ENCODE data around the gene DGKQ.
"Not testable (repeated sequence)": the region's sequence is repeated elsewhere in the genome, so short reads cannot be mapped to it uniquely, and the experiment has no call there.

The DGKQ gene

GRCh38 chr4:946103-946450 lies 27.3 kb downstream of the DGKQ start:
- Histone ChIP-seq H3K4me3 (replicated peaks; ENCODE audit: insufficient read depth, low read length) (no peak overlapping the region), H3K27me3 (ENCODE audit: insufficient read depth, poor library complexity, severe bottlenecking) (no peaks in the 10 kb centered on the region), H3K27ac (replicated peaks) (no peak overlapping the region)
- no peak for DNase-seq (ENCODE audit: low read depth in 1 of 2, low spot score in 1 of 2)
- TF ChIP-seq GABPA (IDR thresholded peaks at IDR 0.05; ENCODE audit: low read depth): no peak
- TF ChIP-seq, protein P1, sequence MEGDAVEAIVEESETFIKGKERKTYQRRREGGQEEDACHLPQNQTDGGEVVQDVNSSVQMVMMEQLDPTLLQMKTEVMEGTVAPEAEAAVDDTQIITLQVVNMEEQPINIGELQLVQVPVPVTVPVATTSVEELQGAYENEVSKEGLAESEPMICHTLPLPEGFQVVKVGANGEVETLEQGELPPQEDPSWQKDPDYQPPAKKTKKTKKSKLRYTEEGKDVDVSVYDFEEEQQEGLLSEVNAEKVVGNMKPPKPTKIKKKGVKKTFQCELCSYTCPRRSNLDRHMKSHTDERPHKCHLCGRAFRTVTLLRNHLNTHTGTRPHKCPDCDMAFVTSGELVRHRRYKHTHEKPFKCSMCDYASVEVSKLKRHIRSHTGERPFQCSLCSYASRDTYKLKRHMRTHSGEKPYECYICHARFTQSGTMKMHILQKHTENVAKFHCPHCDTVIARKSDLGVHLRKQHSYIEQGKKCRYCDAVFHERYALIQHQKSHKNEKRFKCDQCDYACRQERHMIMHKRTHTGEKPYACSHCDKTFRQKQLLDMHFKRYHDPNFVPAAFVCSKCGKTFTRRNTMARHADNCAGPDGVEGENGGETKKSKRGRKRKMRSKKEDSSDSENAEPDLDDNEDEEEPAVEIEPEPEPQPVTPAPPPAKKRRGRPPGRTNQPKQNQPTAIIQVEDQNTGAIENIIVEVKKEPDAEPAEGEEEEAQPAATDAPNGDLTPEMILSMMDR (IDR thresholded peaks at IDR 0.05; ENCODE audit: insufficient read depth, low read length): no peak
- TF ChIP-seq, protein P2, sequence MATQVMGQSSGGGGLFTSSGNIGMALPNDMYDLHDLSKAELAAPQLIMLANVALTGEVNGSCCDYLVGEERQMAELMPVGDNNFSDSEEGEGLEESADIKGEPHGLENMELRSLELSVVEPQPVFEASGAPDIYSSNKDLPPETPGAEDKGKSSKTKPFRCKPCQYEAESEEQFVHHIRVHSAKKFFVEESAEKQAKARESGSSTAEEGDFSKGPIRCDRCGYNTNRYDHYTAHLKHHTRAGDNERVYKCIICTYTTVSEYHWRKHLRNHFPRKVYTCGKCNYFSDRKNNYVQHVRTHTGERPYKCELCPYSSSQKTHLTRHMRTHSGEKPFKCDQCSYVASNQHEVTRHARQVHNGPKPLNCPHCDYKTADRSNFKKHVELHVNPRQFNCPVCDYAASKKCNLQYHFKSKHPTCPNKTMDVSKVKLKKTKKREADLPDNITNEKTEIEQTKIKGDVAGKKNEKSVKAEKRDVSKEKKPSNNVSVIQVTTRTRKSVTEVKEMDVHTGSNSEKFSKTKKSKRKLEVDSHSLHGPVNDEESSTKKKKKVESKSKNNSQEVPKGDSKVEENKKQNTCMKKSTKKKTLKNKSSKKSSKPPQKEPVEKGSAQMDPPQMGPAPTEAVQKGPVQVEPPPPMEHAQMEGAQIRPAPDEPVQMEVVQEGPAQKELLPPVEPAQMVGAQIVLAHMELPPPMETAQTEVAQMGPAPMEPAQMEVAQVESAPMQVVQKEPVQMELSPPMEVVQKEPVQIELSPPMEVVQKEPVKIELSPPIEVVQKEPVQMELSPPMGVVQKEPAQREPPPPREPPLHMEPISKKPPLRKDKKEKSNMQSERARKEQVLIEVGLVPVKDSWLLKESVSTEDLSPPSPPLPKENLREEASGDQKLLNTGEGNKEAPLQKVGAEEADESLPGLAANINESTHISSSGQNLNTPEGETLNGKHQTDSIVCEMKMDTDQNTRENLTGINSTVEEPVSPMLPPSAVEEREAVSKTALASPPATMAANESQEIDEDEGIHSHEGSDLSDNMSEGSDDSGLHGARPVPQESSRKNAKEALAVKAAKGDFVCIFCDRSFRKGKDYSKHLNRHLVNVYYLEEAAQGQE (IDR thresholded peaks at IDR 0.05; ENCODE audit: insufficient replicate concordance, low read depth): no peak
- TF ChIP-seq POLR2AphosphoS5 (IDR thresholded peaks at IDR 0.05; ENCODE audit: low read depth): no peak
- no peak for TF ChIP-seq SPI1 (IDR thresholded peaks at IDR 0.05; ENCODE audit: borderline replicate concordance, low read depth)

- TF ChIP-seq POLR2AphosphoS5 (IDR thresholded peaks at IDR 0.05; ENCODE audit: low read depth): no peak
- no peak for TF ChIP-seq GABPA (IDR thresholded peaks at IDR 0.05; ENCODE audit: low read depth)
- TF ChIP-seq, protein P1 (IDR thresholded peaks at IDR 0.05; ENCODE audit: insufficient read depth, low read length): no peak
- TF ChIP-seq SPI1 (IDR thresholded peaks at IDR 0.05; ENCODE audit: borderline replicate concordance, low read depth): no peak
- TF ChIP-seq, protein P2 (IDR thresholded peaks at IDR 0.05; ENCODE audit: insufficient replicate concordance, low read depth): no peak
- H3K4me3 ChIP-seq (replicated peaks; ENCODE audit: insufficient read depth, low read length): no peak overlapping the region
- DNase-seq (ENCODE audit: low read depth in 1 of 2, low spot score in 1 of 2): no peak
Measured at GRCh38 chr4:945274-946102, 27.9 kb downstream of the DGKQ start.

DNA sequence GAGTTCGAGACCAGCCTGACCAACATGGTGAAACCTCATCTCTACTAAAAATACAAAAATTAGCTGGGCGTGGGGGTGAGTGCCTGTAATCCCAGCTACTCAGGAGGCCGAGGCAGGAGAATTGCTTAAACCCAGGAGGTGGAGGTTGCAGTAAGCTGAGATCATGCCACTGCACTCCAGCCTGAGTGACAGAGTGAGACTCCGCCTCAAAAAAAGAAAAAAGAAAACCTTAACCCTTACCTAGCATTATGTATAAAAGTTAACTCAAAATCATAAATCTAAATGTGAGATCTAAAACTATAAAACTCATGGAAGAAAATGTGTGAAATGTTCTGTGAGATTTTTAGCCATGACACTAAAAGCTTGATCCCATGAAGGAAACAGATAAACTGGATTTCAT lies 33.9 kb downstream of the DGKQ start:
- not testable (repeated sequence) for H3K27me3 ChIP-seq (ENCODE audit: insufficient read depth, poor library complexity, severe bottlenecking); H3K27ac ChIP-seq (replicated peaks); H3K4me3 ChIP-seq (replicated peaks; ENCODE audit: insufficient read depth, low read length); DNase-seq (ENCODE audit: low read depth in 1 of 2, low spot score in 1 of 2)

More at GRCh38 chr4:945274-946102, 27.9 kb downstream of the DGKQ start:
- Histone ChIP-seq H3K27me3 (ENCODE audit: insufficient read depth, poor library complexity, severe bottlenecking) (no peaks in the 10 kb centered on the region), H3K27ac (replicated peaks) (no peak overlapping the region)

- Histone ChIP-seq H3K4me3 (replicated peaks; ENCODE audit: insufficient read depth, low read length) (peak overlapping the region; percentile 98), H3K27ac (replicated peaks) (peak overlapping the region; percentile 71), H3K27me3 (ENCODE audit: insufficient read depth, poor library complexity, severe bottlenecking) (no peaks in the 10 kb centered on the region)
- TF ChIP-seq POLR2AphosphoS5 (IDR thresholded peaks at IDR 0.05; ENCODE audit: low read depth): no peak
- TF ChIP-seq, protein P2 (IDR thresholded peaks at IDR 0.05; ENCODE audit: insufficient replicate concordance, low read depth): no peak
- DNase-seq (ENCODE audit: low read depth in 1 of 2, low spot score in 1 of 2): no peak
Measured at GRCh38 chr4:932713-933070, 40.7 kb downstream of the DGKQ start.

Measured in HL-60 (cell line).